ENCODE results near the gene GDF11.

The GDF11 gene

DNA sequence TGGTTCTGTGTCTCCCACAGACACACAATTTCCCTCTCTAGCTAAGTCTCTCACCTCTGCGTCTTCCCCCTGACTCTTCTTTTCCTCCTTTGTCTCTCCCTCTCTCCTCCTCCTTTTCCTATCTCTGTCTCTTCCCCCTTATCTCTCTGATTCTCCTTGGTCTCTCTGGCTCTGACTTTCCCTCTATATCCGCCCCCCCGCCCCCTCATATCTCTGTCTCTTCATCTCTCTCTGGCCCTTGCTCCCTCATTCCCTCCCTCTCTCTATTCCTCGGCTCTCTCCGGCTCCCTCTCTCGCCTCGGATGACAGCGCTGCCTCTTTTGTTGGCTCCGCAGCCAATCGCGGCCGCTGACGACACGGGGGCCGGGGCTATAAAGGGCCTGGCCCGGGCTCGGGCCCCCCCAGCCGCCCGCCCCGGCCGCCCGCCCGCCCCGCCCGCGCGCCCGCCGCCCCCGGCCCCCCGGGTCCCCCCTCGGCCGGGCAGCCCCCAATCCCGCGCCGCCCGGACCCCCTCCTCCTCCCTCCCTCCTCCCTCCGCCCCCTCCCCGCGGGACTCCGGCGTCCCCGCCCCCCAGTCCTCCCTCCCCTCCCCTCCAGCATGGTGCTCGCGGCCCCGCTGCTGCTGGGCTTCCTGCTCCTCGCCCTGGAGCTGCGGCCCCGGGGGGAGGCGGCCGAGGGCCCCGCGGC is at the start of gene GDF11 (continued):
- TF ChIP-seq ZFP69B (tag by site-specific recombination; IDR thresholded peaks at IDR 0.05) (peak; percentile 69), ZNF37A (tag by site-specific recombination; IDR thresholded peaks at IDR 0.05) (no peak), SETDB1 (IDR thresholded peaks at IDR 0.05; ENCODE audit: insufficient read length, low read length) (no peak), ZNF423 (tag by site-specific recombination; IDR thresholded peaks at IDR 0.05) (no peak), SP7 (tag by site-specific recombination; IDR thresholded peaks at IDR 0.05) (peak; percentile 76), KLF9 (tag by site-specific recombination; IDR thresholded peaks at IDR 0.05; ENCODE audit: low read depth) (peak; percentile 68; the same call in 1 of the 2 replicates)

DNA sequence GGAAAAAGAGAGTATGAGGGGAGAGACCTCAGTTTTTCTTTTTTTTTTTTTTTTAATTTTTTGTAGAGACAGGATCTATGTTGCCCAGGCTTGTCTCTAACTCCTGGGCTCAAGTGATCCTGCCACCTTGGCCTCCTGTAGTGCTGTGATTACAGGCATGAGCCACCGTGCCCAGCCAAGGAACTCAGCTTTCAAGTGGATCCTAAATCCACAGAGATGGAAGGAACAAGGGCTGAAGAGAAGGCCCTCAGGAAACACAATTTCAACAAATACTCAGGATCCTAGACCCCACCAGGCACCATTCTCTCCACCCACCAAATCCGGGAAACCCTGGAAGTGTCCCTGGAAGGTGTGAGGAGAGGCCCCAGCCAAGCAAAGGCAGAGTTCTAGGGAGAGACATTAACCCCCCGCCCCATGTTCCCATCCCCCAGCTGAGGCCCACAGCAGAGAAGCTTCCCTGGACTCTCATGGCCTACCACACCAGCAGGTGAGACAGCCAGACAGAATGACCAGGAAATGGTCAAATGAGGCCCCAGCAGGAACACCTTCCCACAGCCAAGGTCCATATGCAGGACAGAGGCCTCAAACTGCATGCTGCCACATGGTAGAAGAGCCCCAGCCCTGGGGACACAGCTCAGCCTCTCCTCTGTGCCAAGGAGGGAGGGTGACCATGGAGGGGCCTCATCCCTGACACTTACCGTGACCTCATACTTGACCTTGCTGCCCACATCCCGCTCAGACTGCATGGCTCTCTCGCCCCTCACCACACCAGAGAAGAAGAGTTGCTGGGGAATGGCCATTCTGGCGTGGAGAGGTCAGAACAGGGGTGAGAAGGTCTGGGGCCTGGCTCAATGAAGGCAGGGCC is 49.4 kb upstream of the GDF11 start:
- H3K9me3 ChIP-seq (ENCODE audit: control insufficient read depth, insufficient read depth, low read depth, low read length): no peaks in the 10 kb centered on the region
- H3K4me3 ChIP-seq (ENCODE audit: low read depth, low read length): no peak overlapping the region
- POLR2A ChIA-PET: interaction anchor here (0.7 to 1.7 kb wide), 2 partner anchors 13 to 47 kb away, joined by 4 read pairs; no protein-coding TSS in a partner anchor
- H3K4me1 ChIP-seq (ENCODE audit: control insufficient read depth, insufficient read depth, low read length): no peaks in the 10 kb centered on the region
- H3K27ac ChIP-seq (ENCODE audit: extremely low read depth, low read depth, low read length): no peak overlapping the region
- peaks cover 0 to 6% of the 10 kb centered on the region in 2 experiments; a peak in 1 of 3 replicates for H3K36me3 ChIP-seq (ENCODE audit: control insufficient read depth in 2 of 2, insufficient read depth in 1 of 2, low read length in 2 of 2)
- CTCF ChIA-PET: interaction anchor here (0.7 kb wide), 1 partner anchor 44 kb away, joined by 3 read pairs; no protein-coding TSS in a partner anchor
- TF ChIP-seq WT1 (tag by site-specific recombination; IDR thresholded peaks at IDR 0.05) (no peak), ZNF664 (tag by site-specific recombination; IDR thresholded peaks at IDR 0.05) (no peak), ZNF302 (tag by site-specific recombination; IDR thresholded peaks at IDR 0.05; ENCODE audit: low read depth) (no peak), ZNF19 (tag by site-specific recombination; IDR thresholded peaks at IDR 0.05; ENCODE audit: low read depth) (no peak), ZNF658 (tag by site-specific recombination; IDR thresholded peaks at IDR 0.05) (no peak), ZNF48 (tag by site-specific recombination; IDR thresholded peaks at IDR 0.05) (no peak), ZNF791 (tag by site-specific recombination; IDR thresholded peaks at IDR 0.05) (no peak), ZNF202 (tag by site-specific recombination; IDR thresholded peaks at IDR 0.05; ENCODE audit: borderline replicate concordance) (no peak), TRIM28 (IDR thresholded peaks at IDR 0.05; ENCODE audit: borderline replicate concordance, low read length) (no peak), ZNF837 (tag by site-specific recombination; IDR thresholded peaks at IDR 0.05) (no peak)
- TF ChIP-seq, protein P1, sequence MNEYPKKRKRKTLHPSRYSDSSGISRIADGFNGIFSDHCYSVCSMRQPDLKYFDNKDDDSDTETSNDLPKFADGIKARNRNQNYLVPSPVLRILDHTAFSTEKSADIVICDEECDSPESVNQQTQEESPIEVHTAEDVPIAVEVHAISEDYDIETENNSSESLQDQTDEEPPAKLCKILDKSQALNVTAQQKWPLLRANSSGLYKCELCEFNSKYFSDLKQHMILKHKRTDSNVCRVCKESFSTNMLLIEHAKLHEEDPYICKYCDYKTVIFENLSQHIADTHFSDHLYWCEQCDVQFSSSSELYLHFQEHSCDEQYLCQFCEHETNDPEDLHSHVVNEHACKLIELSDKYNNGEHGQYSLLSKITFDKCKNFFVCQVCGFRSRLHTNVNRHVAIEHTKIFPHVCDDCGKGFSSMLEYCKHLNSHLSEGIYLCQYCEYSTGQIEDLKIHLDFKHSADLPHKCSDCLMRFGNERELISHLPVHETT (tag by site-specific recombination; IDR thresholded peaks at IDR 0.05): no peak
- TF ChIP-seq, protein P2, sequence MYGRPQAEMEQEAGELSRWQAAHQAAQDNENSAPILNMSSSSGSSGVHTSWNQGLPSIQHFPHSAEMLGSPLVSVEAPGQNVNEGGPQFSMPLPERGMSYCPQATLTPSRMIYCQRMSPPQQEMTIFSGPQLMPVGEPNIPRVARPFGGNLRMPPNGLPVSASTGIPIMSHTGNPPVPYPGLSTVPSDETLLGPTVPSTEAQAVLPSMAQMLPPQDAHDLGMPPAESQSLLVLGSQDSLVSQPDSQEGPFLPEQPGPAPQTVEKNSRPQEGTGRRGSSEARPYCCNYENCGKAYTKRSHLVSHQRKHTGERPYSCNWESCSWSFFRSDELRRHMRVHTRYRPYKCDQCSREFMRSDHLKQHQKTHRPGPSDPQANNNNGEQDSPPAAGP (tag by site-specific recombination; IDR thresholded peaks at IDR 0.05): no peak
- TF ChIP-seq, protein P3, sequence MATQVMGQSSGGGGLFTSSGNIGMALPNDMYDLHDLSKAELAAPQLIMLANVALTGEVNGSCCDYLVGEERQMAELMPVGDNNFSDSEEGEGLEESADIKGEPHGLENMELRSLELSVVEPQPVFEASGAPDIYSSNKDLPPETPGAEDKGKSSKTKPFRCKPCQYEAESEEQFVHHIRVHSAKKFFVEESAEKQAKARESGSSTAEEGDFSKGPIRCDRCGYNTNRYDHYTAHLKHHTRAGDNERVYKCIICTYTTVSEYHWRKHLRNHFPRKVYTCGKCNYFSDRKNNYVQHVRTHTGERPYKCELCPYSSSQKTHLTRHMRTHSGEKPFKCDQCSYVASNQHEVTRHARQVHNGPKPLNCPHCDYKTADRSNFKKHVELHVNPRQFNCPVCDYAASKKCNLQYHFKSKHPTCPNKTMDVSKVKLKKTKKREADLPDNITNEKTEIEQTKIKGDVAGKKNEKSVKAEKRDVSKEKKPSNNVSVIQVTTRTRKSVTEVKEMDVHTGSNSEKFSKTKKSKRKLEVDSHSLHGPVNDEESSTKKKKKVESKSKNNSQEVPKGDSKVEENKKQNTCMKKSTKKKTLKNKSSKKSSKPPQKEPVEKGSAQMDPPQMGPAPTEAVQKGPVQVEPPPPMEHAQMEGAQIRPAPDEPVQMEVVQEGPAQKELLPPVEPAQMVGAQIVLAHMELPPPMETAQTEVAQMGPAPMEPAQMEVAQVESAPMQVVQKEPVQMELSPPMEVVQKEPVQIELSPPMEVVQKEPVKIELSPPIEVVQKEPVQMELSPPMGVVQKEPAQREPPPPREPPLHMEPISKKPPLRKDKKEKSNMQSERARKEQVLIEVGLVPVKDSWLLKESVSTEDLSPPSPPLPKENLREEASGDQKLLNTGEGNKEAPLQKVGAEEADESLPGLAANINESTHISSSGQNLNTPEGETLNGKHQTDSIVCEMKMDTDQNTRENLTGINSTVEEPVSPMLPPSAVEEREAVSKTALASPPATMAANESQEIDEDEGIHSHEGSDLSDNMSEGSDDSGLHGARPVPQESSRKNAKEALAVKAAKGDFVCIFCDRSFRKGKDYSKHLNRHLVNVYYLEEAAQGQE (tag by site-specific recombination; IDR thresholded peaks at IDR 0.05): no peak
- TF ChIP-seq, protein P4, sequence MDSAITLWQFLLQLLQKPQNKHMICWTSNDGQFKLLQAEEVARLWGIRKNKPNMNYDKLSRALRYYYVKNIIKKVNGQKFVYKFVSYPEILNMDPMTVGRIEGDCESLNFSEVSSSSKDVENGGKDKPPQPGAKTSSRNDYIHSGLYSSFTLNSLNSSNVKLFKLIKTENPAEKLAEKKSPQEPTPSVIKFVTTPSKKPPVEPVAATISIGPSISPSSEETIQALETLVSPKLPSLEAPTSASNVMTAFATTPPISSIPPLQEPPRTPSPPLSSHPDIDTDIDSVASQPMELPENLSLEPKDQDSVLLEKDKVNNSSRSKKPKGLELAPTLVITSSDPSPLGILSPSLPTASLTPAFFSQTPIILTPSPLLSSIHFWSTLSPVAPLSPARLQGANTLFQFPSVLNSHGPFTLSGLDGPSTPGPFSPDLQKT (IDR thresholded peaks at IDR 0.05; ENCODE audit: borderline replicate concordance, low read depth, low read length): no peak
- TF ChIP-seq, protein P5, sequence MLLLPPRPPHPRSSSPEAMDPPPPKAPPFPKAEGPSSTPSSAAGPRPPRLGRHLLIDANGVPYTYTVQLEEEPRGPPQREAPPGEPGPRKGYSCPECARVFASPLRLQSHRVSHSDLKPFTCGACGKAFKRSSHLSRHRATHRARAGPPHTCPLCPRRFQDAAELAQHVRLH (tag by site-specific recombination; IDR thresholded peaks at IDR 0.05): no peak
- TF ChIP-seq, protein P6, sequence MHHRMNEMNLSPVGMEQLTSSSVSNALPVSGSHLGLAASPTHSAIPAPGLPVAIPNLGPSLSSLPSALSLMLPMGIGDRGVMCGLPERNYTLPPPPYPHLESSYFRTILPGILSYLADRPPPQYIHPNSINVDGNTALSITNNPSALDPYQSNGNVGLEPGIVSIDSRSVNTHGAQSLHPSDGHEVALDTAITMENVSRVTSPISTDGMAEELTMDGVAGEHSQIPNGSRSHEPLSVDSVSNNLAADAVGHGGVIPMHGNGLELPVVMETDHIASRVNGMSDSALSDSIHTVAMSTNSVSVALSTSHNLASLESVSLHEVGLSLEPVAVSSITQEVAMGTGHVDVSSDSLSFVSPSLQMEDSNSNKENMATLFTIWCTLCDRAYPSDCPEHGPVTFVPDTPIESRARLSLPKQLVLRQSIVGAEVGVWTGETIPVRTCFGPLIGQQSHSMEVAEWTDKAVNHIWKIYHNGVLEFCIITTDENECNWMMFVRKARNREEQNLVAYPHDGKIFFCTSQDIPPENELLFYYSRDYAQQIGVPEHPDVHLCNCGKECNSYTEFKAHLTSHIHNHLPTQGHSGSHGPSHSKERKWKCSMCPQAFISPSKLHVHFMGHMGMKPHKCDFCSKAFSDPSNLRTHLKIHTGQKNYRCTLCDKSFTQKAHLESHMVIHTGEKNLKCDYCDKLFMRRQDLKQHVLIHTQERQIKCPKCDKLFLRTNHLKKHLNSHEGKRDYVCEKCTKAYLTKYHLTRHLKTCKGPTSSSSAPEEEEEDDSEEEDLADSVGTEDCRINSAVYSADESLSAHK (tag by site-specific recombination; IDR thresholded peaks at IDR 0.05): no peak
